GM19239 (cell line): ENCODE results near the gene AKR1C2.
"Not testable (repeated sequence)": the region's sequence is repeated elsewhere in the genome, so short reads cannot be mapped to it uniquely, and the experiment has no call there.

Source experiments
- DNase-seq: peaks from one replicate; pipeline ENCODE4 v3.0.0; 2011; ENCODE audit warnings: low spot score; ENCODE audit not compliant: insufficient read length
- FAIRE-seq: peaks from 2 replicates; lab custom pipeline; 2011; peaks lifted over from hg19 to GRCh38; lab: Jason Lieb, UNC

AKR1C2 gene

GRCh38 chr10:5030989-5031388, 27.3 kb upstream of the AKR1C2 start:
- FAIRE-seq (no peak), DNase-seq (no peak)

GRCh38 chr10:5025461-5025881, 21.8 kb upstream of the AKR1C2 start:
- DNase-seq, FAIRE-seq: not testable (repeated sequence)

- no peak for DNase-seq
- no peak for FAIRE-seq
Measured at GRCh38 chr10:5023177-5023805, 19.6 kb upstream of the AKR1C2 start.

- DNase-seq, FAIRE-seq: not testable (repeated sequence)
Measured at GRCh38 chr10:5021624-5022290, 18.1 kb upstream of the AKR1C2 start.

GRCh38 chr10:5019770-5020612, 16.3 kb upstream of the AKR1C2 start:
- DNase-seq, FAIRE-seq: not testable (repeated sequence)

- FAIRE-seq, DNase-seq: not testable (repeated sequence)
Measured at GRCh38 chr10:5018671-5019277, 15.1 kb upstream of the AKR1C2 start.

- FAIRE-seq: no peak
Measured at GRCh38 chr10:5018134-5018533, 14.5 kb upstream of the AKR1C2 start.

GRCh38 chr10:5014936-5015335, 11.3 kb upstream of the AKR1C2 start:
- DNase-seq (no peak), FAIRE-seq (no peak)

More at GRCh38 chr10:5018134-5018533, 14.5 kb upstream of the AKR1C2 start:
- DNase-seq: no peak

GRCh38 chr10:5014200-5014910, 10.7 kb upstream of the AKR1C2 start:
- DNase-seq, FAIRE-seq: not testable (repeated sequence)

- no peak for FAIRE-seq
- no peak for DNase-seq
Measured at GRCh38 chr10:5013385-5013784, 9.7 kb upstream of the AKR1C2 start.

- no peak for DNase-seq
- no peak for FAIRE-seq
Measured at GRCh38 chr10:5012595-5012994, 8.9 kb upstream of the AKR1C2 start.

GRCh38 chr10:5011392-5011791, 7.7 kb upstream of the AKR1C2 start:
- DNase-seq, FAIRE-seq: not testable (repeated sequence)

- DNase-seq, FAIRE-seq: not testable (repeated sequence)
Measured at GRCh38 chr10:5010043-5010442, 6.4 kb upstream of the AKR1C2 start.

GRCh38 chr10:5008857-5009548, 5.3 kb upstream of the AKR1C2 start:
- DNase-seq: not testable (repeated sequence)

GRCh38 chr10:5004501-5004900, 844 bp upstream of the AKR1C2 start:
- FAIRE-seq, DNase-seq: not testable (repeated sequence)

More at GRCh38 chr10:5008857-5009548, 5.3 kb upstream of the AKR1C2 start:
- FAIRE-seq: not testable (repeated sequence)

GRCh38 chr10:5004030-5004385, 351 bp upstream of the AKR1C2 start:
- not testable (repeated sequence) for DNase-seq, FAIRE-seq

- FAIRE-seq (no peak), DNase-seq (no peak)
Measured at GRCh38 chr10:5002013-5002727, 1.5 kb downstream of the AKR1C2 start.

GRCh38 chr10:4998671-4999070, 5.0 kb downstream of the AKR1C2 start:
- FAIRE-seq: no peak
- DNase-seq: no peak
